H9 (cell line): ENCODE data around the gene ASCC3. TPM values are rescaled to one million over a fixed set of nuclear protein-coding genes. Genes with fewer than 3 reads are reported as not detected.

Experiments
- DNase-seq: peaks from one replicate; pipeline ENCODE4 v3.0.0-alpha.2; 2017
- H2AFZ ChIP-seq: one replicate; pipeline ENCODE4 v1.6.1; 2013; ENCODE audit warnings: mild to moderate bottlenecking, low read length, control low read depth, moderate library complexity
- H2AK5ac ChIP-seq: 2 replicates; pipeline ENCODE4 v1.6.1; 2013; ENCODE audit warnings: low read length, control low read depth, mixed read lengths; ENCODE audit not compliant: insufficient read length
- H2BK120ac ChIP-seq: one replicate; pipeline ENCODE4 v1.6.1; 2013; ENCODE audit warnings: low read depth, mild to moderate bottlenecking, low read length, control low read depth, inconsistent platforms; ENCODE audit not compliant: poor library complexity, severe bottlenecking
- H2BK12ac ChIP-seq: 2 replicates; pipeline ENCODE4 v1.6.1; 2013; ENCODE audit warnings: low read length, control low read depth, mixed read lengths, low read depth; ENCODE audit not compliant: insufficient read length
- H2BK15ac ChIP-seq: 2 replicates; pipeline ENCODE4 v1.6.1; 2013; ENCODE audit warnings: low read depth, low read length, control low read depth
- H2BK20ac ChIP-seq: one replicate; pipeline ENCODE4 v1.6.1; 2013; ENCODE audit warnings: low read depth, mild to moderate bottlenecking, low read length, control low read depth, inconsistent platforms; ENCODE audit not compliant: poor library complexity, severe bottlenecking
- H2BK5ac ChIP-seq: 2 replicates; pipeline ENCODE4 v1.6.1; 2013; ENCODE audit warnings: low read length, control low read depth, mixed read lengths; ENCODE audit not compliant: insufficient read length
- H3K14ac ChIP-seq: 2 replicates; pipeline ENCODE4 v1.6.1; 2013; ENCODE audit warnings: low read length, control low read depth; ENCODE audit not compliant: insufficient read depth
- H3K18ac ChIP-seq: 2 replicates; pipeline ENCODE4 v1.6.1; 2013; ENCODE audit warnings: low read depth, mild to moderate bottlenecking, mixed read lengths, low read length, control low read depth; ENCODE audit not compliant: insufficient read length
- H3K23ac ChIP-seq: 2 replicates; pipeline ENCODE4 v1.6.1; 2013; ENCODE audit warnings: low read length, control low read depth, mixed read lengths, low read depth; ENCODE audit not compliant: insufficient read length
- H3K23me2 ChIP-seq: 2 replicates; pipeline ENCODE4 v1.6.1; 2013; ENCODE audit warnings: low read depth, mild to moderate bottlenecking, mixed read lengths, low read length, control low read depth; ENCODE audit not compliant: insufficient read length, poor library complexity, severe bottlenecking
- H3K27ac ChIP-seq: 2 replicates; pipeline ENCODE4 v1.5.1; 2013; ENCODE audit warnings: low read length, control low read depth, mixed read lengths, low read depth; ENCODE audit not compliant: insufficient read length
- H3K27me3 ChIP-seq: 2 replicates; pipeline ENCODE4 v1.6.1; 2013; ENCODE audit warnings: low read length, control low read depth, inconsistent platforms; ENCODE audit not compliant: insufficient read depth
- H3K4ac ChIP-seq: 2 replicates; pipeline ENCODE4 v1.6.1; 2013; ENCODE audit warnings: low read depth, mild to moderate bottlenecking, control low read depth, inconsistent platforms, low read length, moderate library complexity
- H3K4me1 ChIP-seq: 2 replicates; pipeline ENCODE4 v1.6.1; 2013; ENCODE audit warnings: low read length, control low read depth, inconsistent platforms; ENCODE audit not compliant: insufficient read depth
- H3K4me2 ChIP-seq: 2 replicates; pipeline ENCODE4 v1.6.1; 2013; ENCODE audit warnings: low read length, control low read depth, mixed read lengths; ENCODE audit not compliant: insufficient read length, insufficient read depth
- H3K56ac ChIP-seq: 2 replicates; pipeline ENCODE4 v1.6.1; 2013; ENCODE audit warnings: low read depth, mild to moderate bottlenecking, mixed read lengths, low read length, control low read depth; ENCODE audit not compliant: insufficient read length
- H3K79me1 ChIP-seq: 2 replicates; pipeline ENCODE4 v1.6.1; 2013; ENCODE audit warnings: low read depth, mild to moderate bottlenecking, moderate library complexity, low read length, control low read depth, inconsistent platforms; ENCODE audit not compliant: insufficient read depth, poor library complexity, severe bottlenecking
- H3K79me2 ChIP-seq: 2 replicates; pipeline ENCODE4 v1.6.1; 2013; ENCODE audit warnings: low read length, control low read depth, inconsistent platforms; ENCODE audit not compliant: insufficient read depth
- H3K9ac ChIP-seq: 2 replicates; pipeline ENCODE4 v1.6.1; 2013; ENCODE audit warnings: low read length, control low read depth, mixed read lengths; ENCODE audit not compliant: insufficient read length; ENCODE audit errors: extremely low read depth
- H3K9me3 ChIP-seq: one replicate; pipeline ENCODE4 v1.6.1; 2013; ENCODE audit warnings: low read depth, low read length, inconsistent platforms; ENCODE audit not compliant: control insufficient read depth
- H3T11ph ChIP-seq: one replicate; pipeline ENCODE4 v1.6.1; 2013; ENCODE audit warnings: mild to moderate bottlenecking, low read length, control low read depth, inconsistent platforms
- H4K20me1 ChIP-seq: one replicate; pipeline ENCODE4 v1.6.1; 2013; ENCODE audit not compliant: control insufficient read depth, insufficient read length, insufficient read depth
- H4K5ac ChIP-seq: 2 replicates; pipeline ENCODE4 v1.6.1; 2013; ENCODE audit warnings: low read depth, mild to moderate bottlenecking, mixed read lengths, low read length, control low read depth; ENCODE audit not compliant: insufficient read length
- H4K8ac ChIP-seq: replicated peaks from 2 replicates; pipeline ENCODE4 v1.6.1; 2013; ENCODE audit warnings: low read length, control low read depth, mixed read lengths, low read depth; ENCODE audit not compliant: insufficient read length
- H4K91ac ChIP-seq: 2 replicates; pipeline ENCODE4 v1.6.1; 2013; ENCODE audit warnings: low read depth, mild to moderate bottlenecking, moderate library complexity, mixed read lengths, low read length, control low read depth; ENCODE audit not compliant: insufficient read length
- H3K27ac Mint-ChIP-seq, 3 experiments: 2 replicates in 2 of 3; 3 replicates in 1 of 3; pipeline ENCODE4 v1.8.0; 2020 to 2021; ENCODE audit warnings: mixed read lengths in 3 of 3, mild to moderate bottlenecking in 1 of 3, moderate library complexity in 1 of 3
- H3K27me3 Mint-ChIP-seq: 2 replicates; pipeline ENCODE4 v1.8.0; 2021; ENCODE audit warnings: low read depth, mild to moderate bottlenecking, moderate library complexity, mixed read lengths
- H3K36me3 Mint-ChIP-seq, 3 experiments: 2 replicates in 2 of 3; 3 replicates in 1 of 3; pipeline ENCODE4 v1.8.0; 2020 to 2021; ENCODE audit warnings: low read depth in 3 of 3, mixed read lengths in 3 of 3; ENCODE audit not compliant: insufficient read depth in 1 of 3
- H3K4me1 Mint-ChIP-seq, 2 experiments: 2 replicates each; pipeline ENCODE4 v1.8.0; 2020; ENCODE audit warnings: mixed read lengths in 2 of 2
- H3K4me3 Mint-ChIP-seq, 2 experiments: 2 replicates in 1 of 2; 3 replicates in 1 of 2; pipeline ENCODE4 v1.8.0; 2020 to 2021; ENCODE audit warnings: mild to moderate bottlenecking in 2 of 2, mixed read lengths in 2 of 2, moderate library complexity in 1 of 2
- H3K9me3 Mint-ChIP-seq, 2 experiments: 2 replicates in 1 of 2; 3 replicates in 1 of 2; pipeline ENCODE4 v1.8.0; 2020; ENCODE audit warnings: mild to moderate bottlenecking in 2 of 2, mixed read lengths in 2 of 2, moderate library complexity in 1 of 2
- WGBS: extraction: QIAGEN DNeasy Blood & Tissue Kit; methylation state at CpG from one replicate; pipeline ENCODE4 v1.1.7; 2013; ENCODE audit warnings: missing lambda C conversion rate, low lambda C conversion rate, mixed read lengths; ENCODE audit not compliant: insufficient read length; ENCODE audit errors: extremely low coverage; 5-methylcytosine and 5-hydroxymethylcytosine counted together
- total RNA-seq: library from RNA; stranded (reverse); gene quantifications from 2 replicates; pipeline ENCODE4 v1.2.1, GENCODE V29; 2021
- TF ChIP-seq, protein P1 (sequence below): fragments of 200-600 bp; sonication (generic); conservative IDR thresholded peaks from 3 replicates; pipeline ENCODE4 v1.8.0; 2021; ENCODE audit warnings: antibody characterized with exemption, mild to moderate bottlenecking

The ASCC3 gene
- total RNA-seq, 1 experiment from 2014 or later = 63.8 TPM

DNA sequence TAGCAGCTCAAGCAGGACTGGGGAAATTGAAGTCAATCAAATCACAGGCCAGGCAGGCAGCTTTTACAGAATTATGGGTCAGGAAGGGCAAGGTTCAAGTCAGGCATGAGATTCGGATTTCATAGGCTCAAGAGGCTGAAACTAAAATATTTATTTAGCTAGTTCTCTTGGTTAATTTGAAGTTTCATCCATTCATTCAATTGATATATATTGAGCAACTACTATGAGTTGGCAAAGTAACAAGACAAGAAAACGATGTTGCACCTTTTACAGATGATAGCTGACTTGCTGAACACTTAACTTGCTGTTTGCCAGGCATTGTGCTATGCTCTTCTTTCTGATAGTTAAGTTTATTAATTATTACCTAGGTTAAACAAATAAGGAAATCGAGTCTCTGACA is 20.5 kb upstream of the ASCC3 start:
- Histone ChIP-seq H3K18ac (no peak overlapping the region), H2AK5ac (no peak overlapping the region), H3K27ac (no peak overlapping the region), H3K9ac (no peak overlapping the region), H2BK15ac (no peak overlapping the region), H3K23me2 (no peaks in the 10 kb centered on the region), H3K79me2 (no peaks in the 10 kb centered on the region), H3K14ac (no peak overlapping the region), H3T11ph (no peak overlapping the region), H3K9me3 (peaks cover 18% of the 10 kb centered on the region), H4K91ac (no peak overlapping the region), H3K23ac (no peak overlapping the region), H2BK120ac (no peak overlapping the region), H3K79me1 (no peaks in the 10 kb centered on the region), H2AFZ (no peak overlapping the region), H3K4me1 (no peaks in the 10 kb centered on the region), H3K4me2 (no peak overlapping the region), H3K4ac (no peak overlapping the region), H2BK20ac (no peak overlapping the region), H4K20me1 (no peaks in the 10 kb centered on the region), H3K56ac (no peak overlapping the region), H2BK5ac (no peak overlapping the region), H4K8ac (no peak overlapping the region), H4K5ac (no peak overlapping the region), H3K27me3 (no peaks in the 10 kb centered on the region), H2BK12ac (no peak overlapping the region)
- Mint-ChIP-seq H3K9me3 (peaks cover 17 to 20% of the 10 kb centered on the region in 2 experiments), H3K27me3 (no peaks in the 10 kb centered on the region; the same call in 1 of the 2 replicates), H3K4me3 (no peak overlapping the region), H3K27ac (no peak overlapping the region), H3K4me1 (peaks cover 3 to 4% of the 10 kb centered on the region in 2 experiments; a peak in 3 of 4 replicates), H3K36me3 (peaks cover 8 to 17% (median 15%) of the 10 kb centered on the region in 3 experiments)
- WGBS = no CpG with 5 or more reads among the region's 3 CpGs
- TF ChIP-seq, protein P1, sequence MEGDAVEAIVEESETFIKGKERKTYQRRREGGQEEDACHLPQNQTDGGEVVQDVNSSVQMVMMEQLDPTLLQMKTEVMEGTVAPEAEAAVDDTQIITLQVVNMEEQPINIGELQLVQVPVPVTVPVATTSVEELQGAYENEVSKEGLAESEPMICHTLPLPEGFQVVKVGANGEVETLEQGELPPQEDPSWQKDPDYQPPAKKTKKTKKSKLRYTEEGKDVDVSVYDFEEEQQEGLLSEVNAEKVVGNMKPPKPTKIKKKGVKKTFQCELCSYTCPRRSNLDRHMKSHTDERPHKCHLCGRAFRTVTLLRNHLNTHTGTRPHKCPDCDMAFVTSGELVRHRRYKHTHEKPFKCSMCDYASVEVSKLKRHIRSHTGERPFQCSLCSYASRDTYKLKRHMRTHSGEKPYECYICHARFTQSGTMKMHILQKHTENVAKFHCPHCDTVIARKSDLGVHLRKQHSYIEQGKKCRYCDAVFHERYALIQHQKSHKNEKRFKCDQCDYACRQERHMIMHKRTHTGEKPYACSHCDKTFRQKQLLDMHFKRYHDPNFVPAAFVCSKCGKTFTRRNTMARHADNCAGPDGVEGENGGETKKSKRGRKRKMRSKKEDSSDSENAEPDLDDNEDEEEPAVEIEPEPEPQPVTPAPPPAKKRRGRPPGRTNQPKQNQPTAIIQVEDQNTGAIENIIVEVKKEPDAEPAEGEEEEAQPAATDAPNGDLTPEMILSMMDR = no peak
- DNase-seq = no peak
